H1 (cell line): ENCODE data around the gene ACOT12. TPM values are rescaled to one million over a fixed set of nuclear protein-coding genes. Genes with fewer than 3 reads are reported as not detected.
"Not testable (repeated sequence)": the region's sequence is repeated elsewhere in the genome, so short reads cannot be mapped to it uniquely, and the experiment has no call there.

Source experiments
- CTCF ChIA-PET: fragments of 300-600 bp; sonication (Branson Sonifier 250); formaldehyde crosslinking; loops from one replicate; lab custom pipeline; 2021; ENCODE audit not compliant: partially characterized antibody; lab: Charles Lee
- POLR2A ChIA-PET: fragments of 300-600 bp; sonication (Branson Sonifier 250); formaldehyde crosslinking; loops from one replicate; lab custom pipeline; 2021; ENCODE audit warnings: inconsistent platforms; ENCODE audit not compliant: partially characterized antibody; lab: Charles Lee
- DNase-seq, 2 experiments: peaks; one replicate each; pipeline versions ENCODE4 v3.0.0 to v3.0.0-alpha.2; 2010 to 2022; ENCODE audit warnings: low spot score in 2 of 2, low read depth in 1 of 2, mixed read lengths in 1 of 2
- FAIRE-seq: peaks from 2 replicates; lab custom pipeline; 2011; peaks lifted over from hg19 to GRCh38; lab: Jason Lieb, UNC
- H2AFZ ChIP-seq: 2 replicates; pipeline ENCODE4 v1.8.1; 2012; ENCODE audit warnings: low read length, inconsistent platforms
- H2AK5ac ChIP-seq: 2 replicates; pipeline ENCODE4 v1.6.1; 2013; ENCODE audit warnings: low read depth, low read length
- H2BK120ac ChIP-seq: replicated peaks from 2 replicates; pipeline ENCODE3; 2013; ENCODE audit warnings: low read depth, low read length, inconsistent platforms
- H2BK12ac ChIP-seq: 2 replicates; pipeline ENCODE4 v1.6.1; 2013; ENCODE audit warnings: low read depth, low read length
- H2BK15ac ChIP-seq: 2 replicates; pipeline ENCODE4 v1.6.1; 2013; ENCODE audit warnings: low read length
- H2BK20ac ChIP-seq: 2 replicates; pipeline ENCODE4 v1.6.1; 2013; ENCODE audit warnings: low read length
- H2BK5ac ChIP-seq: 2 replicates; pipeline ENCODE4 v1.6.1; 2013; ENCODE audit warnings: low read depth, low read length
- H3K14ac ChIP-seq: 2 replicates; pipeline ENCODE4 v1.6.1; 2013; ENCODE audit warnings: inconsistent platforms; ENCODE audit not compliant: insufficient read length
- H3K18ac ChIP-seq: 2 replicates; pipeline ENCODE4 v1.6.1; 2013; ENCODE audit warnings: low read length; ENCODE audit errors: extremely low read depth
- H3K23ac ChIP-seq: 2 replicates; pipeline ENCODE4 v1.6.1; 2013; ENCODE audit warnings: inconsistent platforms; ENCODE audit not compliant: insufficient read length
- H3K23me2 ChIP-seq: 2 replicates; pipeline ENCODE4 v1.6.1; 2013; ENCODE audit warnings: low read depth, low read length
- H3K27ac ChIP-seq: 2 replicates; pipeline ENCODE4 v1.6.1; 2011; ENCODE audit warnings: low read depth, low read length, inconsistent platforms
- H3K27me3 ChIP-seq, 4 experiments: replicated peaks in 1 of 4; 1 replicate in 1 of 4; 2 replicates in 3 of 4; pipeline versions ENCODE4 v1.6.1 to v1.8.1; 2011 to 2013; ENCODE audit warnings: low read length in 3 of 4, mild to moderate bottlenecking in 3 of 4, inconsistent platforms in 2 of 4, mixed read lengths in 2 of 4, moderate library complexity in 1 of 4; ENCODE audit not compliant: control insufficient read depth in 3 of 4, insufficient read depth in 3 of 4; ENCODE audit errors: extremely low read depth in 1 of 4
- H3K36me3 ChIP-seq, 4 experiments: 2 replicates each; pipeline versions ENCODE4 v1.6.1 to v1.8.1; 2011 to 2013; ENCODE audit warnings: mild to moderate bottlenecking in 4 of 4, low read length in 3 of 4, moderate library complexity in 2 of 4, control low read depth in 1 of 4, inconsistent platforms in 1 of 4; ENCODE audit not compliant: insufficient read depth in 4 of 4, control insufficient read depth in 2 of 4
- H3K4ac ChIP-seq: replicated peaks from 2 replicates; pipeline ENCODE3; 2013; ENCODE audit warnings: low read length, low read depth, mixed read lengths, inconsistent platforms; ENCODE audit not compliant: insufficient read length
- H3K4me1 ChIP-seq, 4 experiments: replicated peaks in 1 of 4; 1 replicate in 1 of 4; 2 replicates in 3 of 4; pipeline versions ENCODE4 v1.6.1 to v1.8.1; 2011 to 2013; ENCODE audit warnings: low read length in 3 of 4, inconsistent platforms in 2 of 4, mixed read lengths in 1 of 4; ENCODE audit not compliant: insufficient read depth in 4 of 4, control insufficient read depth in 3 of 4
- H3K4me2 ChIP-seq, 2 experiments: 2 replicates each; pipeline versions ENCODE4 v1.6.1 to v1.8.1; 2011 to 2013; ENCODE audit warnings: low read depth in 2 of 2, low read length in 2 of 2, control low read depth in 1 of 2, inconsistent platforms in 1 of 2, mild to moderate bottlenecking in 1 of 2; ENCODE audit not compliant: insufficient read depth in 1 of 2
- H3K4me3 ChIP-seq, 4 experiments: fragments of 200-600, 300-600 bp in 1 of 4; sonication (generic), shearing (Covaris generic), sonication (Bioruptor Twin) in 1 of 4; 2 replicates each; pipeline versions ENCODE4 v1.5.1 to v1.8.1; 2011 to 2016; ENCODE audit warnings: low read length in 4 of 4, low read depth in 3 of 4, control low read depth in 2 of 4, inconsistent platforms in 2 of 4, mild to moderate bottlenecking in 2 of 4, mixed read lengths in 1 of 4, moderate library complexity in 1 of 4; ENCODE audit not compliant: insufficient read depth in 2 of 4; ENCODE audit errors: extremely low read depth in 1 of 4
- H3K56ac ChIP-seq: replicated peaks from 2 replicates; pipeline ENCODE3; 2013; ENCODE audit warnings: low read depth, mild to moderate bottlenecking, mixed read lengths, low read length, inconsistent platforms; ENCODE audit not compliant: insufficient read length
- H3K79me1 ChIP-seq: 2 replicates; pipeline ENCODE4 v1.6.1; 2013; ENCODE audit warnings: low read depth, low read length, control low read depth
- H3K79me2 ChIP-seq, 2 experiments: 2 replicates each; pipeline versions ENCODE4 v1.6.1 to v1.8.1; 2012 to 2013; ENCODE audit warnings: low read length in 2 of 2, mild to moderate bottlenecking in 2 of 2, inconsistent platforms in 1 of 2; ENCODE audit not compliant: insufficient read depth in 2 of 2, control insufficient read depth in 1 of 2
- H3K9ac ChIP-seq, 4 experiments: replicated peaks in 1 of 4; 1 replicate in 1 of 4; 2 replicates in 3 of 4; pipeline versions ENCODE4 v1.6.1 to v1.8.1; 2011 to 2013; ENCODE audit warnings: low read depth in 3 of 4, low read length in 3 of 4, control low read depth in 2 of 4, mild to moderate bottlenecking in 2 of 4, moderate library complexity in 2 of 4, inconsistent platforms in 1 of 4; ENCODE audit errors: extremely low read depth in 1 of 4
- H3K9me3 ChIP-seq, 2 experiments: 2 replicates each; pipeline versions ENCODE4 v1.6.1 to v1.8.1; 2012 to 2013; ENCODE audit warnings: mild to moderate bottlenecking in 2 of 2, moderate library complexity in 2 of 2, control low read depth in 1 of 2, inconsistent platforms in 1 of 2, low read depth in 1 of 2, low read length in 1 of 2, mixed read lengths in 1 of 2; ENCODE audit not compliant: insufficient read depth in 2 of 2
- H4K20me1 ChIP-seq, 2 experiments: replicated peaks in 1 of 2; 2 replicates each; pipeline versions ENCODE3 to v1.8.1; 2011 to 2013; ENCODE audit warnings: inconsistent platforms in 2 of 2, low read length in 2 of 2, mild to moderate bottlenecking in 1 of 2; ENCODE audit not compliant: insufficient read depth in 2 of 2, control insufficient read depth in 1 of 2
- H4K5ac ChIP-seq: 2 replicates; pipeline ENCODE4 v1.6.1; 2013; ENCODE audit warnings: low read length, low read depth, mixed read lengths, inconsistent platforms; ENCODE audit not compliant: insufficient read length
- H4K8ac ChIP-seq: 2 replicates; pipeline ENCODE4 v1.8.0; 2013; ENCODE audit warnings: mild to moderate bottlenecking, moderate library complexity, low read length, inconsistent platforms; ENCODE audit not compliant: insufficient read depth; ENCODE audit errors: extremely low read depth
- H4K91ac ChIP-seq: replicated peaks from 2 replicates; pipeline ENCODE3; 2013; ENCODE audit warnings: low read length, mixed read lengths, inconsistent platforms; ENCODE audit not compliant: insufficient read length
- WGBS, 2 experiments: shearing (Covaris generic) in 1 of 2; methylation state at CpG; one replicate each; pipeline versions ENCODE4 v1.1.6 to v1.1.7; 2013 to 2015; ENCODE audit warnings: low lambda C conversion rate in 2 of 2, mixed read lengths in 2 of 2, inconsistent platforms in 1 of 2, low coverage in 1 of 2, missing lambda C conversion rate in 1 of 2; ENCODE audit not compliant: insufficient replicate concordance in 2 of 2, insufficient coverage in 1 of 2, insufficient read length in 1 of 2; ENCODE audit errors: extremely low coverage in 1 of 2, missing lambda C conversion rate in 1 of 2; 5-methylcytosine and 5-hydroxymethylcytosine counted together
- polyA plus RNA-seq, 7 experiments: library from polyadenylated mRNA; depleted of rRNA in 3 of 7; stranded (reverse) in 5 of 7; unstranded in 2 of 7; fragments of >200 nt in 5 of 7; fragments of 200-250 nt in 2 of 7; gene quantifications; 1 replicate in 5 of 7; 2 replicates in 1 of 7; 4 replicates in 1 of 7; pipeline versions ENCODE4 v1.2.1 to v1.2.3, GENCODE V29; 2011 to 2013; ENCODE audit warnings: missing spikeins in 2 of 7, mixed read lengths in 2 of 7
- total RNA-seq: library from RNA; stranded (reverse); fragmentation: NEBNext Ultra II Directional; extraction: Animal tissue kit (Norgen Biotek cat#: 25700); gene quantifications from 2 replicates; pipeline ENCODE4 v1.2.1, GENCODE V29; 2021

ACOT12 gene
- total and polyA plus RNA-seq, 2 of the 8 experiments (the other 6 are each of a cell fraction or from before 2014, with no cell fraction given): 0.29 TPM; not detected in 1

- not testable (repeated sequence) for H2BK15ac ChIP-seq, H3K9me3 ChIP-seq, H3K4me1 ChIP-seq, H2BK5ac ChIP-seq, H2AFZ ChIP-seq, H2AK5ac ChIP-seq, H4K5ac ChIP-seq, H2BK20ac ChIP-seq, H3K14ac ChIP-seq, H3K4me3 ChIP-seq, H2BK120ac ChIP-seq, H3K9ac ChIP-seq, FAIRE-seq, H3K27ac ChIP-seq, H3K27me3 ChIP-seq, H2BK12ac ChIP-seq, H3K4me2 ChIP-seq, H3K36me3 ChIP-seq, H3K79me1 ChIP-seq, H3K18ac ChIP-seq, H3K79me2 ChIP-seq, H4K8ac ChIP-seq, H3K23ac ChIP-seq, H3K4ac ChIP-seq, H4K20me1 ChIP-seq, H3K23me2 ChIP-seq, H4K91ac ChIP-seq, H3K56ac ChIP-seq, DNase-seq
- ChIA-PET CTCF (interaction anchor here (0.9 to 3.6 kb wide), 4 partner anchors 13 to 852 kb away, joined by 3 to 11 read pairs (median 4); no protein-coding TSS in a partner anchor), POLR2A (interaction anchor here (0.8 kb wide), 1 partner anchor 59 kb away, joined by 3 read pairs; no protein-coding TSS in a partner anchor)
- 64% methylated on average over 3 of the region's 4 CpGs; no CpG with 5 or more reads in 1 of the 2 experiments for WGBS, 2 experiments
These were observed 13.9 kb upstream of the ACOT12 start for GRCh38 chr5:81407811-81408210.
